ENCODE measurements around the gene PODXL2.

Gene PODXL2

DNA sequence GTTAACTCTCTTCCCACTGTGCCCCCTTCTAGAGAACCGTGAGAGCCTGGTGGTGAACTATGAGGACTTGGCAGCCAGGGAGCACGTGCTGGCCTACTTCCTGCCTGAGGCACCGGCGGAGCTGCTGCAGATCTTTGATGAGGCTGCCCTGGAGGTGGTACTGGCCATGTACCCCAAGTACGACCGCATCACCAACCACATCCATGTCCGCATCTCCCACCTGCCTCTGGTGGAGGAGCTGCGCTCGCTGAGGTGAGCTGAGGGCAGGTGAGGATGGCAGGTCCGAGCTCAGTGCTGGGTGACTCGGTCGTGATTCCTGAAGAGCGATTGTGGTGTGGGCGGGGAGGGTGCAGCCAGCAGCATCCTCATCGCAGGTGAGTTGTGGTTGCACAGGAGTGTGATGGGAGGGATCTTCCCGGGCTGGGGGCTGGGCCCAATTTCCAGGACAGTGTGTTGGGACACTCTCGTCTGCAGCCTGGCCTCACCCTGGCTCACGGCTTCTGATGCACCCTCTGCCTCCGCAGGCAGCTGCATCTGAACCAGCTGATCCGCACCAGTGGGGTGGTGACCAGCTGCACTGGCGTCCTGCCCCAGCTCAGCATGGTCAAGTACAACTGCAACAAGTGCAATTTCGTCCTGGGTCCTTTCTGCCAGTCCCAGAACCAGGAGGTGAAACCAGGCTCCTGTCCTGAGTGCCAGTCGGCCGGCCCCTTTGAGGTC is 22.7 kb upstream of the PODXL2 start:
- no peak for DNase-seq (ENCODE audit: low spot score)

DNA sequence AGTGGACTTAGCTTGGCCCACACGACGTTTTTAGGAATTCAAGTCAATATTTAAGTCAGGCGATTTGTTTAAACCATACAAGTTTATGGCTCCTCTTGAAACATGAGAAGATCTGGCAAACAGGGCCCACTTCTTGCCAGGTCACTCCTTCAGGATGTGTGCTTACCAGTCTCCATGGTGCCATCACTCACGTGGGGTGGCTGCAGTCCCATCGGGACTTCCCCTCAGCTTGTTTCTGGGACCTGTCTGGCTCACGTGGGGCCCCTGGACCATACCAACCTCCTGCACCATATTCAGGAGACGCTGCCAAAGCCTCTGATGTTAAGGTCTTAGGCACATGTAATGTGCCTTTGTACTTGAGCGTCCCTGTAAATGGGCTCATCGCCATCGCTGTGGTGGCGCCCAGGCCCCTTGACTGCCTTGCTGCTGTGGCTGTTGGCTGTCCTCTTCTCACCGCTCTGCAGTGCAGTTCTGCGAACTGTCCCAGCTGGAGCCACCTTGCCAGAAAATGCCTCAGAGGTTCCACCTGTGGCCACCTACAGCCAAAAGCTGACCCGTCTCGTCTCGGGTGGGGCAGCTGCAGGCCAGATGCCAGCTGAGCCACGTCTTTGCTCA is 21.9 kb upstream of the PODXL2 start:
- DNase-seq (ENCODE audit: low spot score): no peak

DNA sequence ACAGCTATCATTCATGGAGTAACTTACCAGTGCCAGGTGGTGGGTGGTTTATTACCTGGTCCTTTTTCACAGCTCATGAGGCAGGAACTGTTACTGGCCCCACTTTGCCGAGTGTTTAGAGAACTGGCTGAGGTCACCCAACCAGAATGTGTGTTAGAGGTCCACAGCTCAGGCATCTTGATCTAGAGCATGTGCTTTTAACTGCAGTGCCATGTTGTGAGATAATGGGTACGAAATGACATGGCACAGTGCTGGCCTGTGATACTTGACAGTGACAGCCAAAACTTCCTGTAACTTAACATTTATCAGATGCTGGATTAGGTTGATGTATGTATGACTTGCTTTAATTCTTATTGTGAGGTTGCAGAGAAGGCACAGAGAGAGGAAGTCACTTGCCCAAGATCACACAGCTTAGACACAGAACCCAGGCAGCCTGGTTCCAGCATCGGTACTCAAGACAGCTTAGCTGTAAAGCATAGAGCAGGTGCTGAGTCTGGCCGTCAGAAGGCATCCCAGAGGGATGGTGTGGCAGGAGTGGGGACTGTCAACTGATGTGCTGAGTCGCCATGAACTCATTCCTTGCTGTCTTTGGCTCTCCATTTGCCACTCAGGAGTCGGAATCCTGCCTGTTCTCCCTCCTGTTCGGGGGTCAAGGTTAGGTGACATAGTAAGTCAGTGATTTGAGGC is 21.2 kb upstream of the PODXL2 start:
- no peak for DNase-seq (ENCODE audit: low spot score)

DNA sequence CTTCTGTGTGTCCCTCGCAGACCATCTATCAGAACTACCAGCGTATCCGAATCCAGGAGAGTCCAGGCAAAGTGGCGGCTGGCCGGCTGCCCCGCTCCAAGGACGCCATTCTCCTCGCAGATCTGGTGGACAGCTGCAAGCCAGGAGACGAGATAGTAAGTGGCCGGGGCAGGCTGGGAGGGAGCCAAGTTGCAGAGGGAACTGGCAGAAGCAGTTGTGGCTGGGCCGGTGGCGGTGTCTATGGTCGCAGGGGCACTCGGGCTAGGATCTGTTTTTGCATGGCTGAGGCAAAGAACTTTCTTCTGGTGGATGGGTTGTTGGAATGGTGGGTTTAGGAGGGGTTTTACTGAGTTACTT is 20.6 kb upstream of the PODXL2 start:
- DNase-seq (ENCODE audit: low spot score): no peak

DNA sequence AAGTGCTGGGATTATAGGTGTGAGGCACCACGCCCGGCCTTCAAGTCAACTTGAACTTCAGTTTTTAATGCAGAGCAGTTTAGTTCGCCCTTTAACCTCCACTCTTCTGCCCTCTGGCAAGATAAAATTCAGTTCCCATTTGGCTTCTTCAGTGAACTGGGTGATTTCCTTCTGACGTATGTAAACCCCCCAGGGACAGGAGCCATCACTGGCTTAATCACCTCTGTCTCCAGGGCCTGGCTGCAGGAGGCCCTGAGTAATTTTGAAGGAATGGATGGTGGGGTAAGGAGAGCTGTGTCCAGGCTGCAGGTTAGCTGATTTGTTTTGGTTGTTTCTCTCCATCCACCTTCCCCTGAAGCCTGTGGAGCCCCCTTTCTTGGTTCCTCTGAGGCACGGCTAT is 18.9 kb upstream of the PODXL2 start:
- no peak for DNase-seq (ENCODE audit: low spot score)

DNA sequence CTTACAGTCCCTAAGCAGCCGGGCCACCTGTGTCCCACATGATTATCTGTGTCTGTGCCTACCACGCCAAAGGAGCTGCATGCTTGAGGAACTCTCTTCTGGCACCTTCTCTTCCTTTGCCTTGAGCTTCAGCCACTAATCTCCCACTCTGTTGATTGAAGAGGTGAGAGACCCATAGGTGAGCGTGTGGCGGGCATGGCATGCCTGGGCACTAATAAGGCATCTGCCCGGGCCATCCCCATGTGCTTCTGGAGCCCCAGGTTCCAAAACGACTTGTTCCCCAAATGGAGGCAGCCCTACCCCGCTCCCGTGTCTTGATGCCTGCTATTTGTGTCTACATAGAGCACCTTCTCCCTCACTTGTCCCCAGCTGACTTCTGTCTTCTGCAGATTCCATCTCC is 17.7 kb upstream of the PODXL2 start:
- DNase-seq (ENCODE audit: low spot score): no peak

DNA sequence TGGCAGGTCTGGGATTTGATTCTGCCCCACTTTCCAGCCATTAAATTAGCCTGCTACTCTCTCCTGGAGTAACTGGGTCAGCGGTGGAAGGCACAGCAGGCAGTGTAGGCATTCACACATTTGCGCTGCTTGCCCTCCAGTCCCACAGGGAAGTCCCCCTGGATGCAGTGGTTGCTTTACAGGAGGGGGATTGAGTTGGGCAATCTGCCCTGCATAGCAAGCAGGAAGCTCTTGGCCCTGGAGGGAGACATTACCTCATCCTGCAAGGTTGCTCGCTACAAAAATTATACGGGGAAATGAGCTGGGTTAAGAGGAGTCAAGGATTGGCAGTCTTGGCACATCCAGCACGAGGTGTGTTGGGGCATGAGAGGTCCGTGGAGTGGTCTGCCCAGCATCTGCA is 16.0 kb upstream of the PODXL2 start:
- DNase-seq (ENCODE audit: low spot score): no peak

DNA sequence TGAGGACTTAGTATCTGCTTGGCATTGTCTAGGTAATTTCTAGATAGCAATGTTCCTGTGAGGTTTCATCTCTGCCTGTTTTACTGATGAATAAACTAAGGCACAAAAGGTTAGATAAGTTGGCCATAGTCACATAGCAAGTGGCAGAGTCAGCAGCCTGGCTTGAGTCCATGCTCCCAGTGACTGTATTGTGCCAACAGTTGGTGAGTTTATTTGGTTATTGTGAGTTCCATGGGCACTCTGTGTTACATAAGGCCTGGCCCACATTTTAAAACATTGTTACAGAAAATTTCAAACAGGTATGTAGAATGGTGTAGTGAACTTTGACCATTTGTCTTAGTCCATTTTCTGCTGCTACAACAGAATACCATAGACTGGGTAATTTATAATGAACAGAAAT is 15.6 kb upstream of the PODXL2 start:
- no peak for DNase-seq (ENCODE audit: low spot score)

DNA sequence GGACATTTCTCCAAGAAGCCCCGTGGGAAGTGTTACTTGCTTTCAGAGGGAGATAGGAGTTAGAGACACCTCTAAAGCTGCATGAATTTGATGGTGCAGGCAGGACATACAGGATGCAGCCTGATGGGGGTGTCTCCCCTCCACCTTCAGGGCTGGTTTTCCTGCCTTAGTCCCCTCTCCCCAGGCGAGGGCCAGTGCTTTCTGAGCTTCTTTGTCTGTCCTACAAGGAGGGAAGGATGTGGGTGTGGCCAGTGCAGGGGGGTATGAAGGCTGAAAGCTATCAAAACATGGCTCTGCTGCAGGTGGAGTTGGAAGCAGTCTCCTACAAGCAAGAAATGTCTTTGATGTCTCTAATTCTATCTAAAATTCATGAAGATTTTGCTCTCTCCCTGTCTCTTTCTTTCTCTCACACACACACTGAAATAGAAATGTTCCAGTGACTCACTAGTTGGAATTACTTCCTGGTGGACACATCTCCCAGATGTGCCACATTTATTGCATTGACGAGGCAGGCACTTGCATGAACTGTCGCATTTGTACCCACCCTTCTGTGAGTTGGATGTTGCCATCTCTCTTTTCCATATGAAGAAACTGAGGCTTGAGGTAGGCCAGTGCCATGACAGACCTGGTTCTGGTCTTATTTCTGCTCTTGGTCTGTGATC is 13.9 kb upstream of the PODXL2 start:
- DNase-seq (ENCODE audit: low spot score): no peak

DNA sequence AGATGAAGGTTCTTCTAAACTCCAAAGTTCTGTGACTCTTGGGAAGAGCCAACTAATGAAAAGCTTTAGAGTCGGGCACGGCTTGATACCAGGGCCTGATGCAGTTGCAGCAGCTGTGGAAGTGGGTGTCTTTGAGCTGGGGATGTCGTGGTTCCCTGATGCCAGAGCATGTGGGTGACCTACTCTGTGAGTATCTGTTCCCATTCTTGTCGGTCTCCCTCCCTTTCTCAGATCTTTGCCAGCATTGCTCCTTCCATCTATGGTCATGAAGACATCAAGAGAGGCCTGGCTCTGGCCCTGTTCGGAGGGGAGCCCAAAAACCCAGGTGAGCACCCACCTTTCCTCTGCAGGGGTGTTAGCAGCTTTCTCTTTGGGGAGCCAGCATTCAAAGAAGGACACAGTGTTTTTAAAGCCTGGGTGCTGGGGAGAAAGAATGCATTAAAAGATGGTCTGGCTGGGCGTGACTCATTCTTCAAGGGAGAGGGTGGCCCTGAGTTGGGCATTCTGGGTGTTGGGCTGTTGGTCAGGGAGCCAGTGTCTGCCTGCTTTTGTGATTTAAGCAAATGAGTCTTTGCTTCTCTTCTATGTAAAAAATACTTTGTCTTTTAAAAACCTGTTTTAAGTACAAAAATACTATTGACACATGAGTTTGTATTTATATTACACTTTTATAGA is 13.2 kb upstream of the PODXL2 start:
- DNase-seq (ENCODE audit: low spot score): no peak

DNA sequence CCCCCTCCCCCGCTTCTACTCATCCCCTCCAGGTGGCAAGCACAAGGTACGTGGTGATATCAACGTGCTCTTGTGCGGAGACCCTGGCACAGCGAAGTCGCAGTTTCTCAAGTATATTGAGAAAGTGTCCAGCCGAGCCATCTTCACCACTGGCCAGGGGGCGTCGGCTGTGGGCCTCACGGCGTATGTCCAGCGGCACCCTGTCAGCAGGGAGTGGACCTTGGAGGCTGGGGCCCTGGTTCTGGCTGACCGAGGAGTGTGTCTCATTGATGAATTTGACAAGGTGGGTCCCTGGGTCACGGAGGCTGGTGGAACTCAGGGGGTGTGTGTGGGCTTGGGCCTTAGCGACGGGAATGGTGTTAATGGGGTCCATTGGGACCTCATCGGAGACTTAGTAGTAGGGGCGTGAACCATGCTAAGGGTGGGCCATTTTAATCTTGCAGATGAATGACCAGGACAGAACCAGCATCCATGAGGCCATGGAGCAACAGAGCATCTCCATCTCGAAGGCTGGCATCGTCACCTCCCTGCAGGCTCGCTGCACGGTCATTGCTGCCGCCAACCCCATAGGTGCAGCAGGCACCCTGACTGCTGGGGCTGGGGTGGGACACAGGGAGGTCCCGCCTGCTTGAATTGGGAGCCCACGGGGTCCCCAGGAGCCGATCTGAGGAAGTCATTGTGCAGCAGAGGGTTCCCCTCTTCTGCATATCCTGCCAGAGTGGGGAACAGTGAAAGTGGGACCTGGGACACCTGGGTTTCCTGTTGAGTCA is 12.0 kb upstream of the PODXL2 start:
- DNase-seq (ENCODE audit: low spot score): no peak

DNA sequence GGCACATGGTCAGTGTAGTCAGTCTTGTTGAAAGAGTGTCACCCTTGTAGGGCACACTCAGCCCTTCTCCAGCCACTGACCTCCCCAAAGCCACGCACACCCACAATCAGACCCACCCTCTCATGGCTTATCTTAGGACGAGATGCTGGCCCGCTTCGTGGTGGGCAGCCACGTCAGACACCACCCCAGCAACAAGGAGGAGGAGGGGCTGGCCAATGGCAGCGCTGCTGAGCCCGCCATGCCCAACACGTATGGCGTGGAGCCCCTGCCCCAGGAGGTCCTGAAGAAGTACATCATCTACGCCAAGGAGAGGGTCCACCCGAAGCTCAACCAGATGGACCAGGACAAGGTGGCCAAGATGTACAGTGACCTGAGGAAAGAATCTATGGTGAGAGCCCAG is 10.1 kb upstream of the PODXL2 start:
- no peak for DNase-seq (ENCODE audit: low spot score)

DNA sequence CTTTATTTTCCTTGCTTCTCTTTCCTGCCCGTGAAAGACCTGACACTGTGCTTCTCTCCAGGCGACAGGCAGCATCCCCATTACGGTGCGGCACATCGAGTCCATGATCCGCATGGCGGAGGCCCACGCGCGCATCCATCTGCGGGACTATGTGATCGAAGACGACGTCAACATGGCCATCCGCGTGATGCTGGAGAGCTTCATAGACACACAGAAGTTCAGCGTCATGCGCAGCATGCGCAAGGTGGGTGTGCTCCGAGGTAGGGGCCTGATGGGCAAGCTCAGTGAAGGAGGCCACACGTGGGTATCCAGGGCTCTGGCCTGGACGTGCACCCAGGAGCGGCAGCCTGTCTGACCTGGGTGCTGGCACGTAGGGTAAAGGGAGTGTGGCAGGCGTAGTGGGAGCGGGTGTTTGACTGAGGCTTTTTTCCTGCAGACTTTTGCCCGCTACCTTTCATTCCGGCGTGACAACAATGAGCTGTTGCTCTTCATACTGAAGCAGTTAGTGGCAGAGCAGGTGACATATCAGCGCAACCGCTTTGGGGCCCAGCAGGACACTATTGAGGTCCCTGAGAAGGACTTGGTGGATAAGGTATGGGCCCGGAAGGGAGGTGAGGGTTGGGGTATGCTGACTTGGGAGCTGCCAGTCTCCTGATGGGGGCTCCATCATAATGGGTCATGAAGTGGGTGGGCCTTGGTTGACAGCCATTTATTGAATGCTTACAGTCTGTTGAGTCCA is 8.2 kb upstream of the PODXL2 start:
- no peak for DNase-seq (ENCODE audit: low spot score)

DNA sequence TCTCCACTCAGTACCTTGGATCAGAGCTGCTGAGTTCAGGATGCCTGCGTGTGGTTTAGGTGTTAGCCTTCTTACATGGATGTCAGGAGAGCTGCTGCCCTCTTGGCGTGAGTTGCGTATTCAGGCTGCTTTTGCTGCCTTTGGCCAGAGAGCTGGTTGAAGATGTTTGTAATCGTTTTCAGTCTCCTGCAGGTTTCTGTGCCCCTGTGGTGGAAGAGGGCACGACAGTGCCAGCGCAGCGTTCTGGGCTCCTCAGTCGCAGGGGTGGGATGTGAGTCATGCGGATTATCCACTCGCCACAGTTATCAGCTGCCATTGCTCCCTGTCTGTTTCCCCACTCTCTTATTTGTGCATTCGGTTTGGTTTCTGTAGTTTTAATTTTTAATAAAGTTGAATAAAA is 7.0 kb upstream of the PODXL2 start:
- DNase-seq (ENCODE audit: low spot score): no peak

DNA sequence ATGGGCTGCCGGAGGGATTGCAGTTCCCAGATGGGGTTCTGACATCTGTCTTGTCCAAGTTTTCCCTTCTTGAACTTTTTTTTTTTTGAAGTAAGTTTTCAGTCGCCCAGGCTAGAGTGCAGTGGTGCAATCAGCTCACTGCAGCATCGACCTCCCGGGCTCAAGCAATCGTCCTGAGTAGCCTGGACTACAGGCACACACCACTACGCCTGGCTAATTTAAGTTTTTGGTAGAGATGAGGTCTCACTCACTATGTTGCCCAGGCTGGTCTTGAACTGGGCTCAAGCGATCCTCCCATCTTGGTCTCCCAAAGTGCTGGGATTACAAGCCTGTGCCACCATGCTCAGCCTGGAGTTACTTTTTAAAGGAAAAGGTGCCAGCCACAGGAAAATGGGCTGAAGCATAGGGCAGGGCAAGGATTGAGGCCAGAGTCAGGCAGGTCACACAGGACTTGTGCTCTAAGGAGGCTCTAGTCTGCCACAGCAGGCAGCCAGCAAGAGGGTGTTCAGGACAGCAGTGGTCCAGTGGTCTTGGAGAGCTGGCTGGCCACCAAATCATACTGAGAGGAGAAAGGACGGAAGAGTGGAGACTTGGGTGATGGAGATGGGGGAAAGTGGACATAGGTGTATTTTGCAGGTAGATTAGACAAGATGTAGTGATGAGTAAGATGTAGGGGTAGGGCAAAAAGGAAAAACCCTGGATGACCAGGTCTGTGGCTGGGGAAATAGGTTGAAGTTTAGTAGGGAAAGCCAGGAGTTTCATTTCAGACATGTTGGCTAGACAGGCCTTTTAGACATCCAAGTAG is 6.0 kb upstream of the PODXL2 start:
- no peak for DNase-seq (ENCODE audit: low spot score)

DNA sequence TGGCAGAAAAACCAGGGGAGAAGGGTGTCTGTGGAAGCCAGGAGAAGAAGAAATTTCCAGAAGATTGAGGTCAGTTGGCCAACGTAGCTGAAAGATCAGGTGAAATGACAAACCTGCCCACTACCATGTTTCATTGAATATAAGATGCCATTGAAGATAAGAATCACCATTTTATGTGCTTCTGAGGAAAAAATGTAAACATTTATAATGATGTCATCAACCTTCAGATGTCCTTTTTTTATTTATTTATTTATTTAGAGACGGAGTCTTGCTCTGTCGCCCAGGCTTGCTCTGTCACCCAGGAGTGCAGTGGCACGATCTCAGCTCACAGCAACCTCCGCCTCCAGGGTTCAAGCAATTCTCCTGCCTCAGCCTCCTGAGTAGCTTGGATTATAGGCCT is 4.9 kb upstream of the PODXL2 start:
- DNase-seq (ENCODE audit: low spot score): no peak

DNA sequence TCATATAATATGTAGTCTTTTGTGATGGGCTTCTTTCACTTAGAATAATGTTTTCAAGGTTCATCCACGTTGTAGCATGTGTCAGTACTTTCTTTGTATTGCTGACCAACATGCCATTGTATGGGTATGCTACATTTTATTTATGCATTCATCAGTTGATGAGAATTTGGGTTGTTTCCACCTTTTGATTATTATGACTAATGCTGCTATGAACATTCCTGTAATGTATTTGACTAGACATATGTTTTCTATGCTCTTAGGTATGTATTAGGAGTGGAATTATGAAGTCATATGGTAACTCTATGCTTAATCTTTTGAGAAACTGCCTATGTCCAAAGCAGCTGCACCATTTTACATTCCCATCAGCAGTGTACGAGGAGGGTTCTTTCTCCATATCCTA is 3.2 kb upstream of the PODXL2 start:
- no peak for DNase-seq (ENCODE audit: low spot score)

DNA sequence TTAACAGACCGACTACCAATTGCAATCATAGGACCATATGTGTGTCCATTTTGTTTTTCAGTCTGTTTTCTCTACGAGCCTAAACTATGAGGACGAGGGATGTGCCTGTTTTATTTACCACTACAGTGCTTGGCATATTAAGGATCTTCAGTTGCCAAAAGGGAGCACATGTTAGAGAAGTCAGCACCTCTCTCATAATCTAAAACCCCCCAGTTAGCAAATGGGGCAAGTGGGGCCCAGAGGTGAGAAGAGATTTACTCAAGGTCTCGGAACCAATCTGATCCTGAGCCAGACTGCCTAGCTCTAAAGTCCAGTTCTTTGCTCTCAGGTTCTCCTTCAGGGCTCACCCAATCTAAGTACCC is 578 bp upstream of the PODXL2 start:
- no peak for DNase-seq (ENCODE audit: low spot score)

DNA sequence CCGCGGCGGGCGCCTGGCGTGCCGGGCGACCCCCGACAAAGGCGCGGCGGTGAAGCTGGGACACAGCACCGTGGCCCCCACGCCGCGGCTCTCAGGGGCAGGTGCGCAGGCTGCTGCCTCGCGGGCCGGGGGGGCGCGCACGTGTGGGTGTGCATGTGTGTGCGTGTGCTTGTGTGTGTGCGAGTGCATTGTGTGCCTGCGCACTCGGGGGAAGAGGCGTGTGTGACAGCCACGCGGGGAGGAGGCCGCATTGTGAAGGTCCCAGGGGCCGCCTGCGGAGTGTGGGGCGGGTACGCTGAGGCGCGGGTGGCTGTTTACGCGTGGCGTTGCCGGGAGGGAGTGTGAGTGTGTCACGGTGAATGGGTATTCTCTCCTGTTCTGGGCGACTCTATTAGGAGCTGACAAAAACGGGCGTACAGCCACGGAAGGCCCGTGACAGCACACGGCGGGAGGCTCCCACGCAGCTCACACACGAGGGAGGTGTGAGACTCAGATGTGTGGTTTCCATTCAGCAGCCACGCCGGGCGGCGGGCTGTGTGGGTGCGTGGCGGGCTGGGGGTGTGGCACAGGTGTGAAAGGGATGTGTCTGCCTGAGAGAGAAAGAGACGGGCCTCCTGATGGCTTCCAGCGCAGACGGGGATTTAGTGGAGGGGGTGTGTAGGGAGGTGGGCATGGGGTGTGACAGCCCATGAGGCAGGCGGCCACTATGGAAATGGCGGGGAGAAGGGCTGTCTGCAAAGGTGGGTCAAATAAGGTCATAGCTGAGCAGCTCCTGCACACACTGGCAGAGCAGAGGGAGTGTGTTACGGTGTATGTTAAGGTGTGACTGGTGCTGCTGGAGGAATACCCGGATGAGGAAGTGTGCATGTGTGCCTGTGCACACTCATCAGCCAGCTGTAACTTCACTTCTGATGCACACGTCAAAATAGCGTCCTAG is 750 bp downstream of the PODXL2 start:
- peak; percentile 36 for DNase-seq (ENCODE audit: low spot score)

All from CD4-positive, alpha-beta T cell treated with Interleukin-2 at 100 ng/mL for 4 hours (primary cell).